H9 (cell line): ENCODE data around the gene CTIF. TPM values are rescaled to one million over a fixed set of nuclear protein-coding genes. Genes with fewer than 3 reads are reported as not detected.

ENCODE experiments used
- DNase-seq: peaks from one replicate; pipeline ENCODE4 v3.0.0-alpha.2; 2017
- H2AFZ ChIP-seq: one replicate; pipeline ENCODE4 v1.6.1; 2013; ENCODE audit warnings: mild to moderate bottlenecking, low read length, control low read depth, moderate library complexity
- H2AK5ac ChIP-seq: 2 replicates; pipeline ENCODE4 v1.6.1; 2013; ENCODE audit warnings: low read length, control low read depth, mixed read lengths; ENCODE audit not compliant: insufficient read length
- H2BK120ac ChIP-seq: one replicate; pipeline ENCODE4 v1.6.1; 2013; ENCODE audit warnings: low read depth, mild to moderate bottlenecking, low read length, control low read depth, inconsistent platforms; ENCODE audit not compliant: poor library complexity, severe bottlenecking
- H2BK12ac ChIP-seq: 2 replicates; pipeline ENCODE4 v1.6.1; 2013; ENCODE audit warnings: low read length, control low read depth, mixed read lengths, low read depth; ENCODE audit not compliant: insufficient read length
- H2BK15ac ChIP-seq: 2 replicates; pipeline ENCODE4 v1.6.1; 2013; ENCODE audit warnings: low read depth, low read length, control low read depth
- H2BK20ac ChIP-seq: one replicate; pipeline ENCODE4 v1.6.1; 2013; ENCODE audit warnings: low read depth, mild to moderate bottlenecking, low read length, control low read depth, inconsistent platforms; ENCODE audit not compliant: poor library complexity, severe bottlenecking
- H2BK5ac ChIP-seq: 2 replicates; pipeline ENCODE4 v1.6.1; 2013; ENCODE audit warnings: low read length, control low read depth, mixed read lengths; ENCODE audit not compliant: insufficient read length
- H3K14ac ChIP-seq: 2 replicates; pipeline ENCODE4 v1.6.1; 2013; ENCODE audit warnings: low read length, control low read depth; ENCODE audit not compliant: insufficient read depth
- H3K18ac ChIP-seq: 2 replicates; pipeline ENCODE4 v1.6.1; 2013; ENCODE audit warnings: low read depth, mild to moderate bottlenecking, mixed read lengths, low read length, control low read depth; ENCODE audit not compliant: insufficient read length
- H3K23ac ChIP-seq: 2 replicates; pipeline ENCODE4 v1.6.1; 2013; ENCODE audit warnings: low read length, control low read depth, mixed read lengths, low read depth; ENCODE audit not compliant: insufficient read length
- H3K23me2 ChIP-seq: 2 replicates; pipeline ENCODE4 v1.6.1; 2013; ENCODE audit warnings: low read depth, mild to moderate bottlenecking, mixed read lengths, low read length, control low read depth; ENCODE audit not compliant: insufficient read length, poor library complexity, severe bottlenecking
- H3K27ac ChIP-seq: 2 replicates; pipeline ENCODE4 v1.5.1; 2013; ENCODE audit warnings: low read length, control low read depth, mixed read lengths, low read depth; ENCODE audit not compliant: insufficient read length
- H3K27me3 ChIP-seq: 2 replicates; pipeline ENCODE4 v1.6.1; 2013; ENCODE audit warnings: low read length, control low read depth, inconsistent platforms; ENCODE audit not compliant: insufficient read depth
- H3K4ac ChIP-seq: 2 replicates; pipeline ENCODE4 v1.6.1; 2013; ENCODE audit warnings: low read depth, mild to moderate bottlenecking, control low read depth, inconsistent platforms, low read length, moderate library complexity
- H3K4me1 ChIP-seq: 2 replicates; pipeline ENCODE4 v1.6.1; 2013; ENCODE audit warnings: low read length, control low read depth, inconsistent platforms; ENCODE audit not compliant: insufficient read depth
- H3K4me2 ChIP-seq: 2 replicates; pipeline ENCODE4 v1.6.1; 2013; ENCODE audit warnings: low read length, control low read depth, mixed read lengths; ENCODE audit not compliant: insufficient read length, insufficient read depth
- H3K56ac ChIP-seq: 2 replicates; pipeline ENCODE4 v1.6.1; 2013; ENCODE audit warnings: low read depth, mild to moderate bottlenecking, mixed read lengths, low read length, control low read depth; ENCODE audit not compliant: insufficient read length
- H3K79me1 ChIP-seq: 2 replicates; pipeline ENCODE4 v1.6.1; 2013; ENCODE audit warnings: low read depth, mild to moderate bottlenecking, moderate library complexity, low read length, control low read depth, inconsistent platforms; ENCODE audit not compliant: insufficient read depth, poor library complexity, severe bottlenecking
- H3K79me2 ChIP-seq: 2 replicates; pipeline ENCODE4 v1.6.1; 2013; ENCODE audit warnings: low read length, control low read depth, inconsistent platforms; ENCODE audit not compliant: insufficient read depth
- H3K9ac ChIP-seq: 2 replicates; pipeline ENCODE4 v1.6.1; 2013; ENCODE audit warnings: low read length, control low read depth, mixed read lengths; ENCODE audit not compliant: insufficient read length; ENCODE audit errors: extremely low read depth
- H3K9me3 ChIP-seq: one replicate; pipeline ENCODE4 v1.6.1; 2013; ENCODE audit warnings: low read depth, low read length, inconsistent platforms; ENCODE audit not compliant: control insufficient read depth
- H3T11ph ChIP-seq: one replicate; pipeline ENCODE4 v1.6.1; 2013; ENCODE audit warnings: mild to moderate bottlenecking, low read length, control low read depth, inconsistent platforms
- H4K20me1 ChIP-seq: one replicate; pipeline ENCODE4 v1.6.1; 2013; ENCODE audit not compliant: control insufficient read depth, insufficient read length, insufficient read depth
- H4K5ac ChIP-seq: 2 replicates; pipeline ENCODE4 v1.6.1; 2013; ENCODE audit warnings: low read depth, mild to moderate bottlenecking, mixed read lengths, low read length, control low read depth; ENCODE audit not compliant: insufficient read length
- H4K8ac ChIP-seq: replicated peaks from 2 replicates; pipeline ENCODE4 v1.6.1; 2013; ENCODE audit warnings: low read length, control low read depth, mixed read lengths, low read depth; ENCODE audit not compliant: insufficient read length
- H4K91ac ChIP-seq: 2 replicates; pipeline ENCODE4 v1.6.1; 2013; ENCODE audit warnings: low read depth, mild to moderate bottlenecking, moderate library complexity, mixed read lengths, low read length, control low read depth; ENCODE audit not compliant: insufficient read length
- H3K27ac Mint-ChIP-seq, 3 experiments: 2 replicates in 2 of 3; 3 replicates in 1 of 3; pipeline ENCODE4 v1.8.0; 2020 to 2021; ENCODE audit warnings: mixed read lengths in 3 of 3, mild to moderate bottlenecking in 1 of 3, moderate library complexity in 1 of 3
- H3K27me3 Mint-ChIP-seq: 2 replicates; pipeline ENCODE4 v1.8.0; 2021; ENCODE audit warnings: low read depth, mild to moderate bottlenecking, moderate library complexity, mixed read lengths
- H3K36me3 Mint-ChIP-seq, 3 experiments: 2 replicates in 2 of 3; 3 replicates in 1 of 3; pipeline ENCODE4 v1.8.0; 2020 to 2021; ENCODE audit warnings: low read depth in 3 of 3, mixed read lengths in 3 of 3; ENCODE audit not compliant: insufficient read depth in 1 of 3
- H3K4me1 Mint-ChIP-seq, 2 experiments: 2 replicates each; pipeline ENCODE4 v1.8.0; 2020; ENCODE audit warnings: mixed read lengths in 2 of 2
- H3K4me3 Mint-ChIP-seq, 2 experiments: 2 replicates in 1 of 2; 3 replicates in 1 of 2; pipeline ENCODE4 v1.8.0; 2020 to 2021; ENCODE audit warnings: mild to moderate bottlenecking in 2 of 2, mixed read lengths in 2 of 2, moderate library complexity in 1 of 2
- H3K9me3 Mint-ChIP-seq, 2 experiments: 2 replicates in 1 of 2; 3 replicates in 1 of 2; pipeline ENCODE4 v1.8.0; 2020; ENCODE audit warnings: mild to moderate bottlenecking in 2 of 2, mixed read lengths in 2 of 2, moderate library complexity in 1 of 2
- WGBS: extraction: QIAGEN DNeasy Blood & Tissue Kit; methylation state at CpG from one replicate; pipeline ENCODE4 v1.1.7; 2013; ENCODE audit warnings: missing lambda C conversion rate, low lambda C conversion rate, mixed read lengths; ENCODE audit not compliant: insufficient read length; ENCODE audit errors: extremely low coverage; 5-methylcytosine and 5-hydroxymethylcytosine counted together
- total RNA-seq: library from RNA; stranded (reverse); gene quantifications from 2 replicates; pipeline ENCODE4 v1.2.1, GENCODE V29; 2021
- TF ChIP-seq, protein P1 (sequence below): fragments of 200-600 bp; sonication (generic); conservative IDR thresholded peaks from 3 replicates; pipeline ENCODE4 v1.8.0; 2021; ENCODE audit warnings: antibody characterized with exemption, mild to moderate bottlenecking

Gene CTIF
- total RNA-seq, 1 experiment from 2014 or later = 15.8 TPM

DNA sequence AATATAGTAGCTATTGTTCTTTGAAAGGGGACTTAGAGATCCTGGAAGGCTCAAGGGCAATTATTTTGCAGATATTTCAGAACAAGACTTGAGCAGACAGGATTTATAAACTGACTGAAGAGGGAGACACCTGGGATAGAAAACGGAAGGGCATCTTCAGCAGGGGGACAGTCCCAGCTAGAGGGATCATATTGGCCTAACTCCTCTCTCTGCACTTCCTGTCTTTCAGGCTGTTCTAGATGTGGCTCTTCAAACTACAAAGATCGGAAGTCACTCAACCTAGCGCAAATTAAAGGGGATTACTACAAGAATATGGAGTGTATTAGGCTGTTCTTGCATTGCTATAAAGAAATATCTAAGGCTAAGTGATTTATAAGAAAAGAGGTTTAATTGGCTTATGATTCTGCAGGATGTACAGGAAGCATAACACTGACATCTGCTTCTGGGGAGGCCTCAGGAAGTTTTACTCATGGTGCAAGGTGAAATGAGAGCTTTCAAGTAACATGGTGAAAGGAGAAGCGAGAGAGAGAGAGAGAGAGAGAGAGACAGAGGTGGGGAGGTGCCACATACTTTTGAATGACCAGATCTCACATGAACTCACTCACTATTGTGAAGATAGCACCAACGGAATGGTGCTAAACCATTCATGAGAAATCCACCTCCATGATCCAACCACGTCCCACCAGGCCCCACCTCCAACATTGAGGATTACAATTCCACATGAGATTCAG lies 5.3 kb upstream of the CTIF start:
- Histone ChIP-seq H2AFZ (no peak overlapping the region), H3K23me2 (peaks cover 2% of the 10 kb centered on the region), H3K79me1 (no peaks in the 10 kb centered on the region), H3K27ac (no peak overlapping the region), H3K18ac (no peak overlapping the region), H4K20me1 (no peaks in the 10 kb centered on the region), H2BK20ac (no peak overlapping the region), H3K4me2 (no peak overlapping the region), H4K5ac (no peak overlapping the region), H3K4ac (no peak overlapping the region), H4K8ac (no peak overlapping the region), H2BK15ac (no peak overlapping the region), H2BK120ac (no peak overlapping the region), H2BK12ac (no peak overlapping the region), H2AK5ac (no peak overlapping the region), H2BK5ac (no peak overlapping the region), H3K79me2 (no peaks in the 10 kb centered on the region), H3K14ac (no peak overlapping the region), H3T11ph (no peak overlapping the region), H3K23ac (no peak overlapping the region), H3K56ac (no peak overlapping the region), H3K9ac (no peak overlapping the region), H3K4me1 (0 out of 2 replicates have a peak, but pooled peaks cover 2% of the 10 kb centered on the region), H3K27me3 (no peaks in the 10 kb centered on the region), H3K9me3 (no peaks in the 10 kb centered on the region), H4K91ac (no peak overlapping the region)
- no peak overlapping the region for H3K4me3 Mint-ChIP-seq
- TF ChIP-seq, protein P1, sequence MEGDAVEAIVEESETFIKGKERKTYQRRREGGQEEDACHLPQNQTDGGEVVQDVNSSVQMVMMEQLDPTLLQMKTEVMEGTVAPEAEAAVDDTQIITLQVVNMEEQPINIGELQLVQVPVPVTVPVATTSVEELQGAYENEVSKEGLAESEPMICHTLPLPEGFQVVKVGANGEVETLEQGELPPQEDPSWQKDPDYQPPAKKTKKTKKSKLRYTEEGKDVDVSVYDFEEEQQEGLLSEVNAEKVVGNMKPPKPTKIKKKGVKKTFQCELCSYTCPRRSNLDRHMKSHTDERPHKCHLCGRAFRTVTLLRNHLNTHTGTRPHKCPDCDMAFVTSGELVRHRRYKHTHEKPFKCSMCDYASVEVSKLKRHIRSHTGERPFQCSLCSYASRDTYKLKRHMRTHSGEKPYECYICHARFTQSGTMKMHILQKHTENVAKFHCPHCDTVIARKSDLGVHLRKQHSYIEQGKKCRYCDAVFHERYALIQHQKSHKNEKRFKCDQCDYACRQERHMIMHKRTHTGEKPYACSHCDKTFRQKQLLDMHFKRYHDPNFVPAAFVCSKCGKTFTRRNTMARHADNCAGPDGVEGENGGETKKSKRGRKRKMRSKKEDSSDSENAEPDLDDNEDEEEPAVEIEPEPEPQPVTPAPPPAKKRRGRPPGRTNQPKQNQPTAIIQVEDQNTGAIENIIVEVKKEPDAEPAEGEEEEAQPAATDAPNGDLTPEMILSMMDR = no peak
- WGBS = no CpG with 5 or more reads among the region's 6 CpGs
- no peak for DNase-seq
- H3K27me3 Mint-ChIP-seq = peaks cover 14% of the 10 kb centered on the region
- peaks cover 16% of the 10 kb centered on the region in 2 experiments for H3K4me1 Mint-ChIP-seq
- no peaks in the 10 kb centered on the region for H3K36me3 Mint-ChIP-seq
- no peaks in the 10 kb centered on the region for H3K9me3 Mint-ChIP-seq
- no peak overlapping the region for H3K27ac Mint-ChIP-seq
